Parathyroid adenoma (tissue), 2 donors: Measurements from ENCODE around the gene CD300H.

Experiments used
- H2AFZ ChIP-seq: fragments of 300-600 bp; sonication (generic); one replicate; pipeline ENCODE4 v1.7.0; 2017; ENCODE audit warnings: antibody characterized with exemption, mild to moderate bottlenecking
- H3K27ac ChIP-seq: fragments of 300-600 bp; sonication (generic); one replicate; pipeline ENCODE4 v1.7.0; 2017
- H3K27me3 ChIP-seq: fragments of 300-600 bp; sonication (generic); one replicate; pipeline ENCODE4 v1.7.0; 2017; ENCODE audit warnings: low read length; ENCODE audit not compliant: control insufficient read depth, insufficient read depth
- H3K36me3 ChIP-seq: fragments of 300-600 bp; sonication (generic); one replicate; pipeline ENCODE4 v1.7.0; 2017; ENCODE audit warnings: low read length; ENCODE audit not compliant: control insufficient read depth, insufficient read depth
- H3K4me1 ChIP-seq: fragments of 300-600 bp; sonication (generic); one replicate; pipeline ENCODE4 v1.7.0; 2017; ENCODE audit warnings: control low read depth
- H3K4me2 ChIP-seq: fragments of 300-600 bp; sonication (generic); one replicate; pipeline ENCODE4 v1.7.0; 2017; ENCODE audit warnings: low read length
- H3K4me3 ChIP-seq: fragments of 300-600 bp; sonication (generic); one replicate; pipeline ENCODE4 v1.7.0; 2017; ENCODE audit warnings: low read depth, low read length
- H3K79me2 ChIP-seq: fragments of 300-600 bp; sonication (generic); one replicate; pipeline ENCODE4 v1.7.0; 2017; ENCODE audit warnings: control low read depth
- H3K9ac ChIP-seq: fragments of 300-600 bp; sonication (generic); one replicate; pipeline ENCODE4 v1.7.0; 2017; ENCODE audit warnings: mild to moderate bottlenecking
- H3K9me3 ChIP-seq: fragments of 300-600 bp; sonication (generic); one replicate; pipeline ENCODE4 v1.7.0; 2017; ENCODE audit warnings: low read length; ENCODE audit not compliant: control insufficient read depth
- CTCF ChIP-seq: fragments of 300-600 bp; sonication (generic); IDR thresholded peaks from one replicate; pipeline ENCODE4 v1.7.0; 2017; ENCODE audit warnings: antibody characterized with exemption, mild to moderate bottlenecking
- donor health status: primary hyperparathyroidism.

CD300H gene

GRCh38 chr17:74513987-74514631 is 53.2 kb downstream of the CD300H start:
- H3K9me3 ChIP-seq: no peaks in the 10 kb centered on the region
- no peak overlapping the region for H3K4me2 ChIP-seq
- H3K27me3 ChIP-seq: no peaks in the 10 kb centered on the region
- no peaks in the 10 kb centered on the region for H3K4me1 ChIP-seq
- no peak overlapping the region for H3K4me3 ChIP-seq
- no peak overlapping the region for H3K27ac ChIP-seq
- no peaks in the 10 kb centered on the region for H3K79me2 ChIP-seq
- H3K9ac ChIP-seq: no peak overlapping the region
- no peak for TF ChIP-seq CTCF
- no peak overlapping the region for H2AFZ ChIP-seq
- no peaks in the 10 kb centered on the region for H3K36me3 ChIP-seq

DNA sequence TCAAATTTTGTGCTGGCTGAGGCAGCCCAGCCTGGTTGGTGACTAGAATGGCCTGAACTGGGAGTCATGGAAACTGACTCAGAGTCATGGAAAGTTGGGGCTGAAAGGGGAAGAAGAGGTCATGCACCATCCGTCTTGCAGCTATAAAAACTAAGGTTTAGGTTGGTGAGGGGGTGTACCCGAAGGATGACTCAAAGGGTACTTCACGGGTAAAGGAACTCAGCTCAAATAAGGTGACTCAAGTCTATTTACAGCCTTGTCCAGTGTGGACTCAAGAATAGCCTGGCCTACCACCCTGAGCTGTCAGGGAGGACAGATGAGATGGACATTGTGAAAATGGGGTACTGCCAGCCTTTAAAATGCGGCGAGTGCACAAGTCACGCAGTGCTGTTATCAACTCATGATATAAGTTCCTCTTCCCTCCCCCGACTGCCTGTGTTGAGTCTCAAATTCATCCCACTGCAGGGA is 54.7 kb downstream of the CD300H start:
- Histone ChIP-seq H3K4me1 (no peaks in the 10 kb centered on the region), H3K4me3 (no peak overlapping the region), H3K27me3 (no peaks in the 10 kb centered on the region), H3K36me3 (no peaks in the 10 kb centered on the region), H2AFZ (no peak overlapping the region), H3K4me2 (no peak overlapping the region), H3K79me2 (no peaks in the 10 kb centered on the region), H3K27ac (no peak overlapping the region), H3K9ac (no peak overlapping the region), H3K9me3 (no peaks in the 10 kb centered on the region)
- no peak for TF ChIP-seq CTCF

- Histone ChIP-seq H3K9ac (no peak overlapping the region), H3K27ac (no peak overlapping the region), H3K36me3 (no peaks in the 10 kb centered on the region), H2AFZ (peak overlapping the region; percentile 8), H3K9me3 (no peaks in the 10 kb centered on the region), H3K79me2 (no peaks in the 10 kb centered on the region), H3K4me1 (no peaks in the 10 kb centered on the region), H3K27me3 (no peaks in the 10 kb centered on the region), H3K4me3 (no peak overlapping the region), H3K4me2 (no peak overlapping the region)
- TF ChIP-seq CTCF: no peak
Observed at GRCh38 chr17:74512036-74512435, 55.3 kb downstream of the CD300H start.
